Prostate gland (tissue), 2 donors: ENCODE results near the gene SEMA4C.

Experiments used
- POLR2A ChIP-seq: fragments of 450-650 bp; IDR thresholded peaks from one replicate; pipeline ENCODE4 v1.6.1; 2016; ENCODE audit warnings: antibody characterized with exemption, mild to moderate bottlenecking
- POLR2AphosphoS5 ChIP-seq: sonication (generic); formaldehyde crosslinking; IDR thresholded peaks from one replicate; pipeline ENCODE4 v1.6.1; 2017; ENCODE audit warnings: antibody characterized with exemption
- TF ChIP-seq, protein P1 (sequence below), 4 experiments: fragments of 200-600 bp in 2 of 4; fragments of 450-650 bp in 2 of 4; sonication (generic) in 2 of 4; IDR thresholded peaks; 1 replicate in 3 of 4; 2 replicates in 1 of 4; pipeline ENCODE4 v1.5.1; 2016 to 2019; ENCODE audit warnings: antibody characterized with exemption in 4 of 4, mild to moderate bottlenecking in 2 of 4, moderate library complexity in 2 of 4

DNA sequence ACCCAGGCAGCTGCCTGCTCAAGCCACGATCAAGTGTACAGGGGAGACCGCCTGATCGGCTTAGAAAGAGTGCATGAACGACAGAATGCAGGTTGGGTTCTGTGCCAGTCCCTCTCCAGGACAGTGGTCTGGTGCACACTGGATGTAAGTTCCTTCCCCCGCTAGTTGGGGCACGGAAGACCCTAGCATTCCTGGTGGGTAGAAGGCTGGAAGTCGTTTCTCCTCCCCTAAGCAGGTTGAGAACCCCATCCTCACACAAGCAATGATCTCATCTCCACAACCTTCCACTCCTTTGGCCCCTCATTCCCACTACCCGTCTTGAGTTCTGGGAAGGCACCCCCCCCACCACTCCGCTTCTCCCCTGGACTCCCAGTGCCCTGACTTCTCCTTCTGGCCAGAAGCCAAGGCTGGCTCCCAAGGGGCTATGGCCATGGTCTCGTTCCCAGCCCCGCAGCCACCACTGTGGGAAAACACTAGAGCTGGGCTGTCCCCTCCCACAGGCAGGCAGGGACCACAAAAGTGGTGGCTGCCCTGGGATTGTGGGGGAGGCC, 10.7 kb downstream of the SEMA4C start:
- TF ChIP-seq, protein P1, sequence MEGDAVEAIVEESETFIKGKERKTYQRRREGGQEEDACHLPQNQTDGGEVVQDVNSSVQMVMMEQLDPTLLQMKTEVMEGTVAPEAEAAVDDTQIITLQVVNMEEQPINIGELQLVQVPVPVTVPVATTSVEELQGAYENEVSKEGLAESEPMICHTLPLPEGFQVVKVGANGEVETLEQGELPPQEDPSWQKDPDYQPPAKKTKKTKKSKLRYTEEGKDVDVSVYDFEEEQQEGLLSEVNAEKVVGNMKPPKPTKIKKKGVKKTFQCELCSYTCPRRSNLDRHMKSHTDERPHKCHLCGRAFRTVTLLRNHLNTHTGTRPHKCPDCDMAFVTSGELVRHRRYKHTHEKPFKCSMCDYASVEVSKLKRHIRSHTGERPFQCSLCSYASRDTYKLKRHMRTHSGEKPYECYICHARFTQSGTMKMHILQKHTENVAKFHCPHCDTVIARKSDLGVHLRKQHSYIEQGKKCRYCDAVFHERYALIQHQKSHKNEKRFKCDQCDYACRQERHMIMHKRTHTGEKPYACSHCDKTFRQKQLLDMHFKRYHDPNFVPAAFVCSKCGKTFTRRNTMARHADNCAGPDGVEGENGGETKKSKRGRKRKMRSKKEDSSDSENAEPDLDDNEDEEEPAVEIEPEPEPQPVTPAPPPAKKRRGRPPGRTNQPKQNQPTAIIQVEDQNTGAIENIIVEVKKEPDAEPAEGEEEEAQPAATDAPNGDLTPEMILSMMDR (IDR thresholded peaks at IDR 0.05) = no peak
- TF ChIP-seq POLR2AphosphoS5 (no peak), POLR2A (no peak)
